Ascending aorta (tissue), 2 donors: ENCODE measurements around the gene RNASE3. TPM values are rescaled to one million over a fixed set of nuclear protein-coding genes. Genes with fewer than 3 reads are reported as not detected.
"Not testable (repeated sequence)": the region's sequence is repeated elsewhere in the genome, so short reads cannot be mapped to it uniquely, and the experiment has no call there.

Experiments
- DNase-seq, 2 donors: peaks; one replicate each; pipeline ENCODE4 v3.0.0-alpha.2; 2019; ENCODE audit warnings: low spot score in 2 of 2
- H3K27ac ChIP-seq, 2 donors: fragments of 200-600 bp; sonication (generic); one replicate each; pipeline ENCODE4 v1.5.1; 2016 to 2017; ENCODE audit warnings: mild to moderate bottlenecking in 1 of 2
- H3K27me3 ChIP-seq: fragments of 200-600 bp; sonication (generic); one replicate; pipeline ENCODE4 v1.5.1; 2017
- H3K36me3 ChIP-seq, 2 donors: fragments of 200-600 bp; sonication (generic); one replicate each; pipeline ENCODE4 v1.5.1; 2016
- H3K4me1 ChIP-seq, 2 donors: fragments of 200-600 bp; sonication (generic); one replicate each; pipeline ENCODE4 v1.5.1; 2016 to 2017; ENCODE audit warnings: mild to moderate bottlenecking in 1 of 2
- H3K4me3 ChIP-seq, 2 donors: fragments of 200-600 bp; sonication (generic); one replicate each; pipeline ENCODE4 v1.5.1; 2016 to 2017; ENCODE audit warnings: mild to moderate bottlenecking in 1 of 2
- H3K9me3 ChIP-seq, 2 donors: fragments of 200-600 bp; sonication (generic); one replicate each; pipeline ENCODE4 v1.5.1; 2016
- intact Hi-C: fragments of 100-400 bp; cut with DNase I; formaldehyde crosslinking; loops from one replicate; pipeline ENCODE4 v1.15.1; 2023
- total RNA-seq: library from RNA; depleted of rRNA; stranded (reverse); fragments of >200 nt; gene quantifications from one replicate; pipeline ENCODE4 v1.1.0, GENCODE V29; 2016
- TF ChIP-seq, protein P1 (sequence below), 3 experiments: fragments of 200-600 bp in 2 of 3; fragments of 450-650 bp in 1 of 3; sonication (generic) in 2 of 3; IDR thresholded peaks; one replicate each; pipeline ENCODE4 v1.5.1; 2016 to 2019; ENCODE audit warnings: antibody characterized with exemption in 3 of 3, mild to moderate bottlenecking in 1 of 3, moderate library complexity in 1 of 3

Gene RNASE3
- not detected for total RNA-seq

DNA sequence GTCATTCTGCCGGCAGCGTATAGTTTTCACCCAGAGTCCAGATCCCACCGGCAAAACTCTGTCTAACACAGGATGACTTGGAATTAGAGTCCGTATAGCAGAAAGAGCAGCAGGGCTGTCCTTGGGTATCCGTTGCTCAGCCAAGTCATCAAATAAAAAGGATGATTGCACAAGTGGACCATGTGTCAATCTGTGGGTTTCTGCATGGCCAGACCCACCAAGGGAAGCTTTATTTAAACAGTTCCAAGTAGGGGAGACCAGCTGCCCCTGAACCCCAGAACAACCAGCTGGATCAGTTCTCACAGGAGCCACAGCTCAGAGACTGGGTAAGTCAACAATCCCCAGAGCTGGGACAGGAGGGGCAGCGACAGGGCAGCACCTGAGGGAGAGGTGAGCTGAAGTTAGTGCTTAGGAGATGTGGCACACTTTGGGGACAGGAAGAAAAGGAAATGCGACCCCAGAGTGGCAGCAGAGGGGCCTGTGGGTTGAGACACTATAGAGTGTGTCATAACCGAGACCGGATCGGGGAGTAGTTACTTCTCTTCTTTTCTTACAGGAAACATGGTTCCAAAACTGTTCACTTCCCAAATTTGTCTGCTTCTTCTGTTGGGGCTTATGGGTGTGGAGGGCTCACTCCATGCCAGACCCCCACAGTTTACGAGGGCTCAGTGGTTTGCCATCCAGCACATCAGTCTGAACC is at the start of gene RNASE3:
RNASE3 (plus strand) TSS at position 260 of the 700 bp plus-strand sequence; CDS start at position 562, 302 bp downstream.
- intact Hi-C loops, H3K36me3 ChIP-seq, H3K4me1 ChIP-seq: not testable (repeated sequence)

DNA sequence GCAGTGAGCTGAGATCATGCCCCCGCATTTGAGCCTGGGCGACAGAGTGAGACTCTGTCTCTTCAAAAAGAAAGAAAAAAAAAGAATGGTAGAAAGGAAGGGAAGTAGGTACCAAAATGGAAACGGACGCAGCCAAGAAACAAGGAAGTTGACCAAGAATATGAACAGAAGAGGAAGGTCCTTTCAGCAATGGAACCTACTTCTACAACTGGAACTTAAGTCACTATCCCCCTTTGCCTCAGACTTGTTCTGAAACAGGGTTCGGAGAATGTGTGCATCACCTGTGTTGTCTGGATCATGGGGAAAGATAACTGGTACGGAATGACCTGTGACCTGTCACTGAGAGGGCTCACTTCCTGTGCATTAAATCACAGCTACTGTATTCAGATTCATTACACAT is 44.6 kb upstream of the RNASE3 start:
- intact Hi-C loops: no loop called here
- Histone ChIP-seq H3K27me3 (no peaks in the 10 kb centered on the region), H3K4me3 (no peak overlapping the region), H3K9me3 (no peaks in the 10 kb centered on the region), H3K36me3 (no peaks in the 10 kb centered on the region), H3K4me1 (no peaks in the 10 kb centered on the region), H3K27ac (no peak overlapping the region)
- TF ChIP-seq, protein P1, sequence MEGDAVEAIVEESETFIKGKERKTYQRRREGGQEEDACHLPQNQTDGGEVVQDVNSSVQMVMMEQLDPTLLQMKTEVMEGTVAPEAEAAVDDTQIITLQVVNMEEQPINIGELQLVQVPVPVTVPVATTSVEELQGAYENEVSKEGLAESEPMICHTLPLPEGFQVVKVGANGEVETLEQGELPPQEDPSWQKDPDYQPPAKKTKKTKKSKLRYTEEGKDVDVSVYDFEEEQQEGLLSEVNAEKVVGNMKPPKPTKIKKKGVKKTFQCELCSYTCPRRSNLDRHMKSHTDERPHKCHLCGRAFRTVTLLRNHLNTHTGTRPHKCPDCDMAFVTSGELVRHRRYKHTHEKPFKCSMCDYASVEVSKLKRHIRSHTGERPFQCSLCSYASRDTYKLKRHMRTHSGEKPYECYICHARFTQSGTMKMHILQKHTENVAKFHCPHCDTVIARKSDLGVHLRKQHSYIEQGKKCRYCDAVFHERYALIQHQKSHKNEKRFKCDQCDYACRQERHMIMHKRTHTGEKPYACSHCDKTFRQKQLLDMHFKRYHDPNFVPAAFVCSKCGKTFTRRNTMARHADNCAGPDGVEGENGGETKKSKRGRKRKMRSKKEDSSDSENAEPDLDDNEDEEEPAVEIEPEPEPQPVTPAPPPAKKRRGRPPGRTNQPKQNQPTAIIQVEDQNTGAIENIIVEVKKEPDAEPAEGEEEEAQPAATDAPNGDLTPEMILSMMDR (IDR thresholded peaks at IDR 0.05): no peak
- DNase-seq: no peak

More for the DNA sequence above, at the start of gene RNASE3:
- H3K27me3 ChIP-seq, H3K27ac ChIP-seq, H3K4me3 ChIP-seq, H3K9me3 ChIP-seq, DNase-seq: not testable (repeated sequence)

DNA sequence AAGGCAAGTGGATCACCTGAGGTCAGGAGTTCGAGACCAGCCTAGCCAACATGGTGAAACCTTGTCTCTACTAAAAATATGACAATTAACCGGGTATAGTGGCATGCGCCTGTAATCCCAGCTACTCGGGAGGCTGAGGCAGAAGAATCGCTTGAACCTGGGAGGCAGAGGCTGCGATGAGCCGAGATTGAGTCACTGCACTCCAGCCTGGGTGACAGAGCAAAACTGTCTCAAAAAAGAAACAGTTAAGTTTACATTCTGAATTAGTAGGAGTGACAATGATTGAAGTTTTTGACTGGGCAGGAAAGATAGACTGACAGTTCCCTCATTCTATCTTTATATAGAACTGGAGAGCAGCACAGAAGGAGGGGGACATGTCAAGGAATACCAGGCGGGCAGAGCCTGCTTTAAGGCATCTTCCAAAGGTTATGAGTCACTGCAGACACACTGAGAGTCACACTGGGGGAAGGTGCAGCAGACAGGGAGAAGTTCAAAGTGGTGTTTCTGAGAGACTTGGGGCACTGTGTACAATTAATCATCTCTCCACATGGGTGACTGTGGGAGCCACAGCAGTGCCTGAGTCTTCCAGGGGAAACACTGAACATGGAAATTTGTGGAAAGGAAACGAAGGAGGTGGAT is 42.8 kb upstream of the RNASE3 start:
- no peaks in the 10 kb centered on the region for H3K27me3 ChIP-seq
- H3K4me3 ChIP-seq: no peak overlapping the region
- no peaks in the 10 kb centered on the region for H3K36me3 ChIP-seq
- TF ChIP-seq, protein P1 (IDR thresholded peaks at IDR 0.05): no peak
- H3K4me1 ChIP-seq: no peaks in the 10 kb centered on the region
- DNase-seq: no peak
- no peaks in the 10 kb centered on the region for H3K9me3 ChIP-seq
- H3K27ac ChIP-seq: no peak overlapping the region
- intact Hi-C loops: no loop called here

DNA sequence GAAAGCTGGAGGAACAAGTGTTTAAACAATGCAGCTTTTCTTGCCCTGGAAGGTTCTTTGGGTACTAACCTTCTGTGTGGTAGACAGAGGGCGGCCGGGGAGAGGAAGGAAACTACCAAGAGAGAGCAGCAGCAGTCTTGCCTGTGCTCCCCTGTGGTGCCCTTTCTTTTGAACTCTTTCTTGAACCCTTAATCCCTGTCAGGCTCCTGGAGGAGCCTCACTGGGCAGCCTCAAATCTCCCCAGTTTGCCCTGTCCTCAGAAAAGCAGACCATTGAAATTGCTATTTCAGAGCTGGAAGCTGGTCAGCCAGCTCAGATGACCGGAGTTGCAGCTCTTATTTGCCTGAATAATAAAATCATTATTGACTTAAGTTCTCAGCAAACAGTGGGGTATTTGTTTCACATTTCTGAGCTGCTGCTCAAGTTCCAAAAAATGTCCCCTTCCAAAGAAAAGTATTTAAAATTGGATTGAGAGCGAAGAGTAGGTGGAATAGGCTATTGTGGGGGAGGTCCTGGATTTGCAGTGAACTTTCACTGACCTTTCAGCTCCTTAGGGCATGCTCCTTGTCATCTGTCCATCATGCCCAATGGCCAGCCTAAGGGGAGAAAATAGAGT is 42.1 kb upstream of the RNASE3 start:
- intact Hi-C loops: no loop called here
- H3K4me3 ChIP-seq: no peak overlapping the region
- no peaks in the 10 kb centered on the region for H3K27me3 ChIP-seq
- TF ChIP-seq, protein P1 (IDR thresholded peaks at IDR 0.05): no peak
- DNase-seq: no peak
- H3K4me1 ChIP-seq: no peaks in the 10 kb centered on the region
- H3K27ac ChIP-seq: no peak overlapping the region
- H3K36me3 ChIP-seq: no peaks in the 10 kb centered on the region
- no peaks in the 10 kb centered on the region for H3K9me3 ChIP-seq

DNA sequence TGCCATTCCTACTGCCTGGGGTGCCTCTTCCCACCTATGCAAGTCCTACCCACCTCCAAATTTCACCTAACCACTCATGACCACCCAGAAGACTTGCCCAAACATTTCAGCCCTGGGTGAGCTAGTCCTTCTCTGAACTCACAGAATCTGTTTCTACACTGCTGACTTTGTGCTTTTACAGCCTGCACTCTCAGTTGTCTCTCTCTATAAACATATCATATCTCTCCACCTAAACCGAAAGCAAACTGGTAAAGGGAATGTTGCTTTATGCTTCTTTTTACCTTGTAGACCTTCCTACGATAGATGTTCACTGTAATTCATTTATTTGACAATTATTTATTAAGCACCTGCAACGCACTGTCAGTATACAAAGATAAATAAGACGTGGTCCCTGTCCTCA is 38.1 kb upstream of the RNASE3 start:
- H3K27ac ChIP-seq: no peak overlapping the region
- no peaks in the 10 kb centered on the region for H3K4me1 ChIP-seq
- no peaks in the 10 kb centered on the region for H3K27me3 ChIP-seq
- no peaks in the 10 kb centered on the region for H3K36me3 ChIP-seq
- H3K9me3 ChIP-seq: no peaks in the 10 kb centered on the region
- TF ChIP-seq, protein P1 (IDR thresholded peaks at IDR 0.05): no peak
- DNase-seq: no peak
- H3K4me3 ChIP-seq: no peak overlapping the region
- intact Hi-C loops: no loop called here
